ENCODE data around the gene FBXW7.

The FBXW7 gene

GRCh38 chr4:152380185-152380584 lies 155.7 kb downstream of the FBXW7 start:
- no peak overlapping the region for H3K4me3 ChIP-seq (replicated peaks in 1 of 2; ENCODE audit: low read depth in 2 of 2, low read length in 2 of 2)
- no peak for TF ChIP-seq CTCF (IDR thresholded peaks at IDR 0.05; ENCODE audit: low read depth, low read length)
- no peak for DNase-seq (ENCODE audit: low read depth in 2 of 2)

GRCh38 chr4:152374606-152375285 lies 161.1 kb downstream of the FBXW7 start:
- DNase-seq (ENCODE audit: low read depth in 2 of 2) = no peak
- TF ChIP-seq CTCF (IDR thresholded peaks at IDR 0.05; ENCODE audit: low read depth, low read length) = no peak
- no peak overlapping the region for H3K4me3 ChIP-seq (replicated peaks in 1 of 2; ENCODE audit: low read depth in 2 of 2, low read length in 2 of 2)

GRCh38 chr4:152374153-152374552 lies 161.7 kb downstream of the FBXW7 start:
- no peak for DNase-seq (ENCODE audit: low read depth in 2 of 2)
- no peak for TF ChIP-seq CTCF (IDR thresholded peaks at IDR 0.05; ENCODE audit: low read depth, low read length)
- H3K4me3 ChIP-seq (replicated peaks in 1 of 2; ENCODE audit: low read depth in 2 of 2, low read length in 2 of 2) = no peak overlapping the region

GRCh38 chr4:152372444-152372843 lies 163.4 kb downstream of the FBXW7 start:
- H3K4me3 ChIP-seq (replicated peaks in 1 of 2; ENCODE audit: low read depth in 2 of 2, low read length in 2 of 2) = no peak overlapping the region
- no peak for DNase-seq (ENCODE audit: low read depth in 2 of 2)
- TF ChIP-seq CTCF (IDR thresholded peaks at IDR 0.05; ENCODE audit: low read depth, low read length) = no peak

GRCh38 chr4:152369902-152370295 lies 166.0 kb downstream of the FBXW7 start:
- no peak overlapping the region for H3K4me3 ChIP-seq (replicated peaks in 1 of 2; ENCODE audit: low read depth in 2 of 2, low read length in 2 of 2)
- DNase-seq (ENCODE audit: low read depth in 2 of 2) = no peak
- TF ChIP-seq CTCF (IDR thresholded peaks at IDR 0.05; ENCODE audit: low read depth, low read length) = peak; percentile 17

- no peak for TF ChIP-seq CTCF (IDR thresholded peaks at IDR 0.05; ENCODE audit: low read depth, low read length)
- H3K4me3 ChIP-seq (replicated peaks in 1 of 2; ENCODE audit: low read depth in 2 of 2, low read length in 2 of 2) = no peak overlapping the region
- no peak for DNase-seq (ENCODE audit: low read depth in 2 of 2)
These were observed 166.5 kb downstream of the FBXW7 start for GRCh38 chr4:152369203-152369901.

Data from cardiac fibroblast (primary cell).